IPS DF 6.9 (cell line): Measurements from ENCODE around the gene SORCS2.

ENCODE experiments used
- DNase-seq: peaks from one replicate; pipeline ENCODE4 v3.0.0-alpha.2; 2013; ENCODE audit warnings: low read depth, low spot score
- H3K27ac ChIP-seq: one replicate; pipeline ENCODE4 v1.5.1; 2013; ENCODE audit warnings: low read length, control low read depth
- H3K27me3 ChIP-seq: 2 replicates; pipeline ENCODE4 v1.6.1; 2013; ENCODE audit warnings: mild to moderate bottlenecking, low read length; ENCODE audit not compliant: control insufficient read depth, insufficient read depth
- H3K36me3 ChIP-seq: 2 replicates; pipeline ENCODE4 v1.6.1; 2013; ENCODE audit warnings: low read length; ENCODE audit not compliant: control insufficient read depth, insufficient read depth
- H3K4me1 ChIP-seq: 2 replicates; pipeline ENCODE4 v1.6.1; 2013; ENCODE audit warnings: low read length; ENCODE audit not compliant: control insufficient read depth, insufficient read depth
- H3K4me3 ChIP-seq: 2 replicates; pipeline ENCODE4 v1.5.1; 2013; ENCODE audit warnings: mild to moderate bottlenecking, low read length
- H3K9me3 ChIP-seq: 2 replicates; pipeline ENCODE4 v1.6.1; 2013; ENCODE audit warnings: low read length, inconsistent platforms; ENCODE audit not compliant: control insufficient read depth, insufficient read depth
- WGBS: extraction: QIAGEN DNeasy Blood & Tissue Kit; methylation state at CpG from one replicate; pipeline ENCODE4 v1.1.7; 2013; ENCODE audit warnings: mixed read lengths, missing lambda C conversion rate; ENCODE audit not compliant: insufficient read length, insufficient coverage; 5-methylcytosine and 5-hydroxymethylcytosine counted together

SORCS2 gene

GRCh38 chr4:7697821-7698220, 505.5 kb downstream of the SORCS2 start:
- no peak for DNase-seq
- no peaks in the 10 kb centered on the region for H3K27me3 ChIP-seq
- H3K4me1 ChIP-seq: no peaks in the 10 kb centered on the region; the same call in 1 of the 2 replicates
- no peaks in the 10 kb centered on the region for H3K9me3 ChIP-seq
- no CpG with 5 or more reads among the region's 13 CpGs for WGBS
- H3K36me3 ChIP-seq: no peaks in the 10 kb centered on the region
- no peak overlapping the region for H3K27ac ChIP-seq
- H3K4me3 ChIP-seq: no peak overlapping the region

GRCh38 chr4:7698584-7698983, 506.2 kb downstream of the SORCS2 start:
- no peak for DNase-seq
- Histone ChIP-seq H3K4me1 (no peaks in the 10 kb centered on the region; the same call in 1 of the 2 replicates), H3K27me3 (no peaks in the 10 kb centered on the region), H3K4me3 (no peak overlapping the region), H3K27ac (no peak overlapping the region), H3K36me3 (no peaks in the 10 kb centered on the region), H3K9me3 (no peaks in the 10 kb centered on the region)
- WGBS: no CpG with 5 or more reads among the region's 12 CpGs

GRCh38 chr4:7699031-7699430, 506.7 kb downstream of the SORCS2 start:
- H3K36me3 ChIP-seq: no peaks in the 10 kb centered on the region
- H3K27me3 ChIP-seq: no peaks in the 10 kb centered on the region
- no peak overlapping the region for H3K27ac ChIP-seq
- H3K4me1 ChIP-seq: no peaks in the 10 kb centered on the region; the same call in 1 of the 2 replicates
- WGBS: no CpG with 5 or more reads among the region's 8 CpGs
- no peaks in the 10 kb centered on the region for H3K9me3 ChIP-seq
- DNase-seq: no peak
- no peak overlapping the region for H3K4me3 ChIP-seq

- H3K9me3 ChIP-seq: no peaks in the 10 kb centered on the region
- H3K4me3 ChIP-seq: no peak overlapping the region
- no peaks in the 10 kb centered on the region for H3K27me3 ChIP-seq
- H3K36me3 ChIP-seq: no peaks in the 10 kb centered on the region; the same call in 1 of the 2 replicates
- H3K4me1 ChIP-seq: no peaks in the 10 kb centered on the region; the same call in 1 of the 2 replicates
- no CpG with 5 or more reads among the region's 10 CpGs for WGBS
- no peak overlapping the region for H3K27ac ChIP-seq
- no peak for DNase-seq
These were observed 507.5 kb downstream of the SORCS2 start for GRCh38 chr4:7699825-7700224.

- Histone ChIP-seq H3K9me3 (no peaks in the 10 kb centered on the region), H3K36me3 (no peaks in the 10 kb centered on the region; the same call in 1 of the 2 replicates), H3K27ac (no peak overlapping the region), H3K27me3 (no peaks in the 10 kb centered on the region), H3K4me1 (no peaks in the 10 kb centered on the region; the same call in 1 of the 2 replicates), H3K4me3 (no peak overlapping the region)
- no CpG with 5 or more reads among the region's 9 CpGs for WGBS
- DNase-seq: no peak
These were observed 508.3 kb downstream of the SORCS2 start for GRCh38 chr4:7700665-7701064.

GRCh38 chr4:7701866-7702649, 509.7 kb downstream of the SORCS2 start:
- DNase-seq: no peak
- H3K27me3 ChIP-seq: no peaks in the 10 kb centered on the region
- no peaks in the 10 kb centered on the region; the same call in 1 of the 2 replicates for H3K36me3 ChIP-seq
- H3K9me3 ChIP-seq: no peaks in the 10 kb centered on the region
- WGBS: no CpG with 5 or more reads among the region's 19 CpGs
- H3K4me3 ChIP-seq: no peak overlapping the region
- H3K27ac ChIP-seq: no peak overlapping the region
- no peaks in the 10 kb centered on the region; the same call in 1 of the 2 replicates for H3K4me1 ChIP-seq

- DNase-seq: no peak
- no peaks in the 10 kb centered on the region for H3K27me3 ChIP-seq
- H3K27ac ChIP-seq: no peak overlapping the region
- no peaks in the 10 kb centered on the region; the same call in 1 of the 2 replicates for H3K4me1 ChIP-seq
- no peak overlapping the region for H3K4me3 ChIP-seq
- no CpG with 5 or more reads among the region's 8 CpGs for WGBS
- no peaks in the 10 kb centered on the region; the same call in 1 of the 2 replicates for H3K36me3 ChIP-seq
- H3K9me3 ChIP-seq: no peaks in the 10 kb centered on the region
These were observed 511.4 kb downstream of the SORCS2 start for GRCh38 chr4:7703688-7704087.

GRCh38 chr4:7704091-7704490, 511.8 kb downstream of the SORCS2 start:
- Histone ChIP-seq H3K9me3 (no peaks in the 10 kb centered on the region), H3K27ac (no peak overlapping the region), H3K27me3 (no peaks in the 10 kb centered on the region), H3K36me3 (no peaks in the 10 kb centered on the region; the same call in 1 of the 2 replicates), H3K4me1 (no peaks in the 10 kb centered on the region; the same call in 1 of the 2 replicates), H3K4me3 (no peak overlapping the region; the same call in 1 of the 2 replicates)
- no peak for DNase-seq
- WGBS: no CpG with 5 or more reads among the region's 16 CpGs

- H3K4me1 ChIP-seq: no peaks in the 10 kb centered on the region
- no peak overlapping the region for H3K27ac ChIP-seq
- H3K9me3 ChIP-seq: no peaks in the 10 kb centered on the region
- DNase-seq: no peak
- no peak overlapping the region for H3K4me3 ChIP-seq
- no CpG with 5 or more reads among the region's 19 CpGs for WGBS
- no peaks in the 10 kb centered on the region; the same call in 1 of the 2 replicates for H3K36me3 ChIP-seq
- no peaks in the 10 kb centered on the region for H3K27me3 ChIP-seq
These were observed 512.3 kb downstream of the SORCS2 start for GRCh38 chr4:7704625-7705024.

- whole genome bisulfite sequencing: no CpG with 5 or more reads among the region's 8 CpGs
- Histone ChIP-seq H3K27ac (no peak overlapping the region), H3K4me3 (no peak overlapping the region), H3K9me3 (no peaks in the 10 kb centered on the region), H3K27me3 (no peaks in the 10 kb centered on the region), H3K4me1 (no peaks in the 10 kb centered on the region), H3K36me3 (no peaks in the 10 kb centered on the region; the same call in 1 of the 2 replicates)
- no peak for DNase-seq
These were observed 512.7 kb downstream of the SORCS2 start for GRCh38 chr4:7705062-7705461.
